Measurements from ENCODE around the gene NUDT22. TPM values are rescaled to one million over a fixed set of nuclear protein-coding genes. Genes with fewer than 3 reads are reported as not detected.

The NUDT22 gene
- total RNA-seq, 2 donors from 2014 or later: 73.3 to 95.6 TPM

- H3K27ac ChIP-seq: peak overlapping the region; percentile 93 to 98
- H3K27me3 ChIP-seq: no peaks in the 10 kb centered on the region
- H3K4me1 ChIP-seq: peaks cover 0 to 45% of the 10 kb centered on the region in 2 donors
- peaks cover 19% of the 10 kb centered on the region for H3K36me3 ChIP-seq
- TF ChIP-seq CTCF (IDR thresholded peaks at IDR 0.05): no peak
- peak overlapping the region; percentile 59 to 72 for H3K4me3 ChIP-seq
- H3K9me3 ChIP-seq: no peaks in the 10 kb centered on the region
- DNase-seq (ENCODE audit: low spot score): peak; percentile 82
Observed at GRCh38 chr11:64268025-64268892, 42.2 kb downstream of the NUDT22 start.

DNA sequence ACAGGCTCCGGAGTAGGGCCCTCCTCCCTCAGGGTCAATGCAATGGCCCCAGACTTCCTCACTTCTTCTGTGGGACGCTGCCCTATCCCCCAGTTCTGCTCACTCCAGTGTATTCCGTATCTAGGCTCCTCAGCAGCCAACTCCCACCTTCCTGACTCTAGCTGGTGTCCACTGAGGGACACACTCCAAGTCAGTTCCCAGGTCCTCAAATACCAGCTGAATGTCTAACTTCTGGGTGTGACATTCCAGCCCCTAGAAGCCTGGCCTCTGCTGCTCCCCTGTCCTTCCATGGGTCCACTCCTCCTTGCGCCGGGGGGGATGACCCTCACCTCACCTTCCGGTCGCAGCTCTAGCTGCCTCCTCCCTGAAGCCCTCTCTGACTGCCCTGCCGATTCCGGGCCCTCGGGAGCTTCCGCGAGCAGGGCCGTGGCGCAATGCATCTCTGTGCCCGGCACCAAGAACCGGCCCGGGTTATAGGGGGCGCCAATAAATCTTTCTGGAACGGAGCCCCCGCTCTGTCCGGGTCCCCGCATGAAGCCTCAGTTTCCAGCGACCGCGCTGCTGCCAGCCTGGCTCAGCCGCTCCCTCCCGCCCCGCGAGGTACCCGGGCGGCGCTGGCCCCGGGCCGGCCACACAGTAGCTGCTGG, 42.9 kb downstream of the NUDT22 start:
- H3K4me3 ChIP-seq: peak overlapping the region; percentile 59 to 72
- H3K4me1 ChIP-seq: peaks cover 0 to 45% of the 10 kb centered on the region in 2 donors
- H3K36me3 ChIP-seq: peaks cover 11% of the 10 kb centered on the region
- DNase-seq (ENCODE audit: low spot score): peak; percentile 80
- no peaks in the 10 kb centered on the region for H3K27me3 ChIP-seq
- peak overlapping the region; percentile 93 to 98 for H3K27ac ChIP-seq
- no peak for TF ChIP-seq CTCF (IDR thresholded peaks at IDR 0.05)
- H3K9me3 ChIP-seq: no peaks in the 10 kb centered on the region

DNA sequence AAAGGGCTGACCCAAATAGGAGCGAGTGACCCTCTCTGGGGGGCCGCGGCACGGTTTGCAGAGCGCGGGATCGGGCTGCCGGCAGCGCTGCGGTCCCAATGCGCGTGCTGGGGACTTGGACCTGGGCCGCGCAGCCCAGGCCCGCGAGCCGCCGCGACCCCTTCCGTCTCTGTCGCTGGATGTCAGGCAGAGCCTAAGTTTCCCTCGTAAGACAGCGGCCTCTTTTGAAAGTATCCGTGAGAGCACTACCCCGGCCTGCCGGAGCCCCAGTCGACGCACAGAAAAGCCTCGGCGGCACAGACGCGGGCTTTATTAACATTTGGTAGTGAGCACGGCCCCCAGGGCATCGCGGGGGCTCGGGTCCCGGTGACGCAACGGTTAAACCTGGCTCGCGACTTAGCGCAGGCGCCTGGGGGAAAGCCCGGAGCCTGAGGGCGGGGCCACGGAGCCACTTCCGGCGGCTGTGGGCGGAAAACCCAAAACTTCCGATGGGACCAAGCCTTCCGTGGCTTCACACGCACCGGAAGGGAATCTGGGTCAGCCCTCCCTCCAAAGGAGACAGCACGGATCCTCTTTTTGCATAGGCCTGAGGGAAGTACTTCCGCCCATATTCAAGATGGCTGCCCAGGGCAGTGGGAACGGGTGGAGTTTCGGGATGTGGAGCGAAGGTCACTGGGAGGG, 43.6 kb downstream of the NUDT22 start:
- peaks cover 9% of the 10 kb centered on the region for H3K36me3 ChIP-seq
- H3K27me3 ChIP-seq: no peaks in the 10 kb centered on the region
- peaks cover 0 to 45% of the 10 kb centered on the region in 2 donors for H3K4me1 ChIP-seq
- no peaks in the 10 kb centered on the region for H3K9me3 ChIP-seq
- H3K27ac ChIP-seq: peak overlapping the region; percentile 93 to 98
- peak in 1 of 2 donors; percentile 55 for TF ChIP-seq CTCF (IDR thresholded peaks at IDR 0.05)
- DNase-seq (ENCODE audit: low spot score): peak; percentile 99
- peak overlapping the region; percentile 62 to 72 for H3K4me3 ChIP-seq

DNA sequence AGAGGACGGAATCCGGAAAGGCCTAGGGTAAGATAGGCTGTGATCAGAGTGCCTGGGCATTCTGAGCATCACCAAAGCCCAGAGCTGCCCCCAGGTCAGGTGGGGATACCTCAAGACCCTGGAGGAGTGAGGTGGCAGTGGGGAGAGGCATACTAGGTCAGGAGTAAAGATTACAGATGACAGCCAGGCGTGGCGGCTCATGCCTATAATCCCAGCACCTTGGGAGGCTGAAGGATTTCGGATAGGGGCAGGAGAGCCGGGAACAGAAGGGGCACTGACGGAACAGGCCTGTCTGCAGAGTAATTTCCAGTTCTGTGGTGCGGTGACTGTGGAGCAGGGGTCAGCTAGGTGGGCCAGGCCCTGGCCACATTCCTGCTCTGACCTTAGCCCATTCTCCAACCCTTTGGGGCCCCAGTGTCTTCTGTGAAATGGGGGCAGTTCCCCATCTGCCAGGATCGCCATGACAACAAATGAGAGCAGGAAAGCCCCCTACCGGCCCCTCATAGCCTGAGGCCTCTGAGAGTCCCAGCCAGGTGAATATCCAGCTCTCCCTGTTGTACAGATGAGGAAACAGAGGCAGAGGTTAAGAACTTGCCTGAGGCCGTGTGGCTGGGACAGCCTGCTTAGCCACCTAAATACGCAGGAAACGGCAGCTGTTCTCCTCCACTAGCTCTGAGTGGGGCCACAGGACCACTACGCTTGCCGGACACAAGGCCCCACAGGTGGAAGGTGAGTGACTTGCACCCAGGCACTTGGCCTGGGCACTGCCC, 49.1 kb downstream of the NUDT22 start:
- Histone ChIP-seq H3K27me3 (no peaks in the 10 kb centered on the region), H3K4me3 (no peak overlapping the region), H3K36me3 (peaks cover 23% of the 10 kb centered on the region), H3K27ac (no peak overlapping the region), H3K4me1 (peaks cover 0 to 18% of the 10 kb centered on the region in 2 donors), H3K9me3 (no peaks in the 10 kb centered on the region)
- no peak for DNase-seq (ENCODE audit: low spot score)
- TF ChIP-seq CTCF (IDR thresholded peaks at IDR 0.05): no peak

DNA sequence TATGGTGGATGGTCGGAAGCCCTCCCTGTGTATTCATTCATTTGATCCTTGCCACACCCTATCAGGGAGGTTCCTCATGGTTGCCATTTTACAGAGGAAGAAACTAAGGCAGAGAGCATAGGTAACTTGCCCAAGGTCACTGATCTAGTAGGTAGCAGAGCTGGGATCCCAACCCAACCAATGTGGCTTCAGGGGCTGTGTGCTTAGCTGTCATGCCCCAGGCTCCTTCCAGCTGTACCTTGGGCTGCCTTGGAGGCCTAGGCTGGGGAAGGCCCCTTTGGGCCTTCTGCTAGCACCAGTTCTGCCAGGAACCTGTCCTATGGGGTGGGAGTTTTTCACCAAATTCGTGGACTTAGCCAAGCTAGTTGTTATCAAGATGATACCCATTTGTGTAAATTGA, 49.8 kb downstream of the NUDT22 start:
- peaks cover 23% of the 10 kb centered on the region for H3K36me3 ChIP-seq
- no peak for DNase-seq (ENCODE audit: low spot score)
- no peak overlapping the region for H3K4me3 ChIP-seq
- TF ChIP-seq CTCF (IDR thresholded peaks at IDR 0.05): no peak
- no peaks in the 10 kb centered on the region for H3K9me3 ChIP-seq
- peaks cover 0 to 22% of the 10 kb centered on the region in 2 donors for H3K4me1 ChIP-seq
- no peaks in the 10 kb centered on the region for H3K27me3 ChIP-seq
- no peak overlapping the region for H3K27ac ChIP-seq

Measured in right atrium auricular region (tissue), 2 donors.